Urinary bladder (tissue), 4 donors: Measurements from ENCODE around the gene MFAP4. TPM values are rescaled to one million over a fixed set of nuclear protein-coding genes. Genes with fewer than 3 reads are reported as not detected.

Experiments
- DNase-seq: peaks from one replicate; pipeline ENCODE4 v3.0.0-alpha.2; 2015; ENCODE audit errors: extremely low spot score
- H3K27ac ChIP-seq: one replicate; pipeline ENCODE4 v1.5.1; 2013; ENCODE audit warnings: low read depth, mild to moderate bottlenecking, moderate library complexity
- H3K36me3 ChIP-seq: one replicate; pipeline ENCODE4 v1.6.1; 2013; ENCODE audit warnings: mild to moderate bottlenecking, moderate library complexity; ENCODE audit not compliant: insufficient read depth
- H3K4me1 ChIP-seq: one replicate; pipeline ENCODE4 v1.6.1; 2013; ENCODE audit warnings: mild to moderate bottlenecking, moderate library complexity; ENCODE audit not compliant: insufficient read depth
- H3K4me3 ChIP-seq: one replicate; pipeline ENCODE4 v1.5.1; 2013; ENCODE audit warnings: low read depth, low read length
- WGBS: extraction: QIAGEN DNeasy Blood & Tissue Kit; methylation state at CpG from one replicate; pipeline ENCODE4 v1.1.7; 2013; 5-methylcytosine and 5-hydroxymethylcytosine counted together
- polyA plus RNA-seq: library from polyadenylated mRNA; stranded (reverse); fragments of 200-250 nt; gene quantifications from one replicate; pipeline ENCODE4 v1.2.3, GENCODE V29; 2013
- small RNA-seq: library from RNA; depleted of rRNA; stranded (forward); fragments of <200 nt; gene quantifications from one replicate; pipeline ENCODE3, GENCODE V24; 2014
- total RNA-seq: library from RNA; depleted of rRNA; stranded (reverse); fragments of >200 nt; gene quantifications from one replicate; pipeline ENCODE4 v1.2.3, GENCODE V29; 2014
- donor health status: healthy with polysubstance abuse.
- donor health status: healthy.

The MFAP4 gene
- total and polyA plus RNA-seq, 2 donors: 123 to 1,046 TPM

DNA sequence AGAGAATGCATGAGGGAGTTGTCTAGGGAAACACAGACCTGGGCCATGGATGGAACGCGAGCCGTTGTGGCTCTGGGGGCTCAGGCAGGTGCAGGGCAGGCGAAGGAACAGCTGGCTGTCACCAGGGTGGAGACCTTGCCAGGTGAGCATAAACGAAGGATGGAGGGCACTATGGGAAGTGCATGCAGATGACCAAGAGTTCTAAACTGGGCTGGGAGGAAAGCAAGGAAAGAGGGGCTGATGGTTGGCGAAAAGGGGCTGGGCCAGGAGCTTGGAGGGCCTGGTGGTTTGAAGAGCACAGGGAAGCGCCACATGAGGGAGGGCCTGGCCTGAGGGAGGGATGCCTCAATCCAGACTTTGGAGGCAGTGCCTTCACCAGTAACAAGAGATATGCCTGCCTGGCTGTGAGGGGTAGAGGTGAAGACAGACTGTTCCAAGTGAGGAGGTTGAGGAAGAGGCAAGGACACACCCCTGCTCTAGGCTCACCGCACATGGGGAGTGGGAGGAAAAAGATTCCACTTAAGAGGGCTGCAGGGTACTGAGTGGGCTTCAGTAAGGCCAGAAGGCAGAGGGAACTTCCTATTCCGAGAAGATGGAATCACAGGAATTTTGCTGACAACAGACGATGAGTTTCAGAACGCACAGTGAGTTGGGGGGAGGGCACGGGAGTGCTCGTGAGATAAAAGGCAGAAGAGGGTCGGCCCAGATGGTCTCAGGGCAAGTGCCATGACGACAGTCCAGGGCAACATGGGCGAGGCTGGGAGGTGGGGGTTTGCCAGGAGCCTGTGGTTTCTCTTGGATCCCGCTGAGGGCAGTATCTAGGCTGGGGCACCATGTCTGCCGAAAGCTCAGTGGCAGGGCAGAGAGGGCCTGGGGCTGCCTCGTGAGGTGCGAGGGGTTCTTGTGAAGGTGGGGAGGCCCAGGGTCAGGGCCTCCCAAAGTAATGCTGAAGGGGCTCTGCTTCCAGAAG lies 45.1 kb downstream of the MFAP4 start:
- H3K36me3 ChIP-seq: no peaks in the 10 kb centered on the region
- WGBS: 49% methylated on average over 20 of the region's 20 CpGs

DNA sequence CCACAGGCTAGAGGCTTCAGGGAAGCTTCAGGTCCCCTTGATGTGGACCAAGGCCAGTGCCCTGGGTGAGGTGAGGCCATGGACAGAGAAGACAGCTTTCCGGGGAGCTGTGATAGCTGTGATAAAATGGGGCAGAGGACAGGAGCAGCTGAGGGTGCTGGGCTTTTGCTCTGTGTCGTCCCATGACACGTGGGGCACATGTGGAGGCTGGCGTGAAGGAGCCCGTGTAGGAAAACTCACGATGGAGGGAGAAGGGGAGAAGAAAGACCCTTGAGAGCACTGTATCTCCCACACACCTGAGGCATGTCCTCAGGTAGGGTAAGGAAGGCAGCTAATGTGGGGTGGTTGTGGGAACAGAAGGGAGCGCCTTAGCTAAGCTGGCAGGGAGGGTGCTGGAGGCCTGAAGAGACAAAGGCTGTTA lies 45.8 kb downstream of the MFAP4 start:
- Histone ChIP-seq H3K4me3 (no peak overlapping the region), H3K4me1 (no peaks in the 10 kb centered on the region), H3K36me3 (peaks cover 1% of the 10 kb centered on the region), H3K27ac (no peak overlapping the region)
- DNase-seq: no peak
- 67% methylated on average over 7 of the region's 7 CpGs for WGBS

More for the DNA sequence above, 45.1 kb downstream of the MFAP4 start:
- Histone ChIP-seq H3K4me3 (no peak overlapping the region), H3K27ac (no peak overlapping the region), H3K4me1 (no peaks in the 10 kb centered on the region)
- no peak for DNase-seq

DNA sequence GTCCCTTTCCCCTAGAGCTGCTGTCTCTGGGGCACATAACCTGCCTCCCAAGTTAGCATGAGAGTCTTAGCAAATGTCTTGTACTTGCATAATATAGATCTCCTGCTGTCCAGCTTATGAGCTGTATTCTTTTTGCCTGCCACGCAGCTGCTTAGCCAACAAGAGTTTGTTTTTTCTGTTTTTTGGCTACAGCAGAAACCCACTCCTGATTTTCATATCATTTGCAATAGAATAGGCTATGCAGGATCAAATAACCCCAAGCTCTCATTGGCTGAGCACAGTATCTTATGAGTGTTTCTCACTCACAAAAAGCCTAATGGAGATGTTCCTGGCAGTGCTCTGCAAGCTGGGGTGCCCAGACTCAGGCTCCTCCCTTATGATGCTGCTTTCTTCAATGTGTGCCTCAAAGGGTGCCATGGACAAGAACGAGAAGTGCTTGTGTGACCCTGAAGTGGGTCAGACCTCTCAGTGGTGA lies 47.6 kb downstream of the MFAP4 start:
- no peak for DNase-seq
- Histone ChIP-seq H3K27ac (no peak overlapping the region), H3K4me1 (no peaks in the 10 kb centered on the region), H3K36me3 (peaks cover 1% of the 10 kb centered on the region), H3K4me3 (no peak overlapping the region)
- 53% methylated on average over 2 of the region's 2 CpGs for WGBS

DNA sequence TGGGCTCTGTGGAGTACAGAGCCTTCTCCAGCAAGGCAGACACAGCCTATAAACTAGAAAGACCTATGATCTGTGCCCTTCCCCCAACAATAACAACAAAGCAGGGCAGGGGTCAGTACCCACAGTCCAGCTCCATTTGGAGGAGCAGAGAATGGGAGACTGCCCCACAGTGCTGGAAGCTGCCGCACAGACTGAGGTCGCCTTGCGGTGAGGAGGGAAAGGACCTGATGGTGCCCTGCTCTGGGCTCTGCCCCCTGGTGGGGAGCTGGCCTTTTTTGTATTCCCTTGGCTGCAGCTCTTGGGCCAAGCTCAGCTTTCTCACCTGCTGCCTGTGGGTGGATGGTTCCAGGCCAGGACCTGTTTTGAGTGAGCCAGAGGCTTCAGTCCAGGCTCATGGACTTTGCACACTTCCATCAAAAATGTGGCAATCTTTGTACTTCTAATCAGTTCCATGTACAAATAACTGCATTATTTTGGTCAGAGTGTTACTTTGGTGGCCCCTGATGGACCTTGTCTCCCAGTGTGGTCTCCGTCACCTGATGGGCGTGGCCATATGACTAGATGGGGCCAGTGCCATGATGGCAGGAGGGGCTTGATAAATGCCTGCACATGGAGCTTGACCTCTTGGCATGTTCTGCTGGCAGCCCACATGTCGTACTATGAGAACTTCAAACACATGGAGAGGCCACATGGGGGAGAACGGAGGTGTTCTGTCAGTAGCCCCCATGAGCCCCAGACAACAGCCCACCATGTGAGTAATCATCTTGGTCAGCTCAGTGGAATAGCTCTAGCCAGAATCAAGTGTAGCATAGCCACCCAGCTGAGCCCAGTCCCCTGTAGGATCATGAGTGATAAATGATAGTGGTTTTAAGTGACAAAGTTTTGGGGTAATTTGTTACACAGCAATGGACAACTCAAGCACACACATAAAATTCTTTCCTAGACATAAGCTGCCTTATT lies 48.7 kb downstream of the MFAP4 start:
- H3K36me3 ChIP-seq: peaks cover 1% of the 10 kb centered on the region
- no peaks in the 10 kb centered on the region for H3K4me1 ChIP-seq
- 85% methylated on average over 7 of the region's 7 CpGs for WGBS
- no peak for DNase-seq
- H3K4me3 ChIP-seq: no peak overlapping the region
- no peak overlapping the region for H3K27ac ChIP-seq

DNA sequence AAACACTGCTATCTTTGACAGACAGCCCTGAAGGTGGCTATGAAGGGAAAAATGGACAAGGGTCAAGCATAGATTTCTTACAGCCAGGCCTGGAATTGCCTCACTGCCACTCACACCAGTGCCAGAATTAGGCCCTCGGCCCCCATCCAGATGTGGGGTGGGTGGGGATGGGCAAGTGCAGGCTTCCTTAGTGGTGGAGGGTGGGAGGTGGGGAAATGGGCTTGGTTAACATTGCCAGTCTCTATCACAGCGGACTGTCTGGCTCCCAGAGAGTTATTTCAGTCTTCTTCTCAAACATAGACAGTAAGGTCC lies 49.3 kb downstream of the MFAP4 start:
- H3K27ac ChIP-seq: no peak overlapping the region
- no peak for DNase-seq
- WGBS: 64% methylated on average over 2 of the region's 2 CpGs

DNA sequence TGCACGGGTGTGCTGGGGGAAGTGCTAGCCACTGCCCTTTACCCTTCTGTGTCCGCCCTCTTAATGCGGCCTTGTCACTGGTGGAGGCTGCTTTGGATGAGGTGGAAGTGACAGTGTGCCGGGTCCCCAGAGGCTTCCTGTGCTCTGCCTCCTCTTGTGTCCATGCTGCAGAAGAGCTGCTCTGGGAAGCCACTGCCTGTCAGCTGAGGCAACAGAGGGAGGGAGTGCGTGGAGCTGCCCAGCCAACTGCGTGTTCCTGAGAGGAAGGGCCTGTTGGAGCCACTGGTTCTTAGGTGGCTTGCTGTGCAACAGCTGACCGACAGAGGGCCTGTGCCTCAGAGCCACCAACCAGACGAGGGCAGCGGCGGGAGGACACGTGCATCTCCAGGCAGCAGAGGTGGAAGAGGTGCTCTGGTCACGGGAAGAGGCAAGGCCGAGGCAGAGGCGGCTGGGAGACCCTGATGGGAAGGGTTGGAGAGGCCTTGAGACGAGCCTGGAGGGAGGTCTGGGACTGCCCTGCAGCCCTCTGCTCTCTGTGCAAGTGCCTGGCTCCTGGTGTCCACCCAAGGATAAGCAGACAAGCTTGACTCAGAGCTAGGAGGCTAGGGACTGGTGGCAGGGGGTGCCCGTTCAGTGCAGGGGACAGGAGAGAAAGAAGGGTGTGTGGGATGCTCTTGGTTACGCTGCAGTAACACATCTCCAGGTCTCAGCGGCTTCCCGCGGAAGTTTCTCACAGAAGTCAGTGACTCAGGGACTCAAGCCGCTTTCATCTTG lies 49.9 kb downstream of the MFAP4 start:
- H3K36me3 ChIP-seq: peaks cover 1% of the 10 kb centered on the region
- no peaks in the 10 kb centered on the region for H3K4me1 ChIP-seq
- H3K27ac ChIP-seq: no peak overlapping the region
- H3K4me3 ChIP-seq: no peak overlapping the region
- DNase-seq: no peak
- 69% methylated on average over 21 of the region's 21 CpGs for WGBS

More for the DNA sequence above, 49.3 kb downstream of the MFAP4 start:
- Histone ChIP-seq H3K4me1 (no peaks in the 10 kb centered on the region), H3K4me3 (no peak overlapping the region), H3K36me3 (peaks cover 1% of the 10 kb centered on the region)

DNA sequence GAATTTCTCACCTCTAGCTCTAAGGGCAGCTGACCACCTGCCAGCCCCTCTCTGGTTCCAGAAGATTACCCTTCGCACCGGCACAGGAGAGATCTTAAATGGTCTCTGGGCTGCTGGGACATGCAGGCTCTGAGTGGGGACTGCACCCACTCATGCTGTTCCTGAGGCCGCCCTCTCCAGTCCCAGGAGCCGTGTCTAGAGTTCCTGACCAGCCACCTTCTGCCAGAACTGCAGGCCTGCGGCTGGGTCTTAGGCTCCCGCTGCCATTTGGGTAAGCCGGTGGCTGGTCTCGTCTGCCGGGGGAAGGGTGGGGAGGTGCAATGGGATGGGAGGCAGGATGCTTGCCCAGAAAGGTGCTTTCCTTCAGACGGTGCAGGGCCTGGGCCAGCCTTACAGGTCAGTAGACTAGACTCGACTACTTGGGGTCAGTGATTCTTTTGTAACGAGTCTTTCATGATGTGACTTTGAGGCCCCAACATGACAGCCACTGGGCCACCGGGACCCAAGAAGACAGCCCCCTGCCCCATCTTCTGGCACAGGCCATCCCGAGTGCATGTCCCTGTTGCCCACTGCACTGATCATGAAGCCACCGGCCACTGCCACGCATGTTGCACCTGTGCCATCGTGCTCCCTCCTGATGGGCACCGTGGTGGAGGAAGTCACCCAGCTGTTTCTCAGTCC lies 50.9 kb downstream of the MFAP4 start:
- Histone ChIP-seq H3K36me3 (peaks cover 1% of the 10 kb centered on the region), H3K4me3 (no peak overlapping the region), H3K27ac (no peak overlapping the region), H3K4me1 (no peaks in the 10 kb centered on the region)
- 86% methylated on average over 18 of the region's 18 CpGs for WGBS
- no peak for DNase-seq

DNA sequence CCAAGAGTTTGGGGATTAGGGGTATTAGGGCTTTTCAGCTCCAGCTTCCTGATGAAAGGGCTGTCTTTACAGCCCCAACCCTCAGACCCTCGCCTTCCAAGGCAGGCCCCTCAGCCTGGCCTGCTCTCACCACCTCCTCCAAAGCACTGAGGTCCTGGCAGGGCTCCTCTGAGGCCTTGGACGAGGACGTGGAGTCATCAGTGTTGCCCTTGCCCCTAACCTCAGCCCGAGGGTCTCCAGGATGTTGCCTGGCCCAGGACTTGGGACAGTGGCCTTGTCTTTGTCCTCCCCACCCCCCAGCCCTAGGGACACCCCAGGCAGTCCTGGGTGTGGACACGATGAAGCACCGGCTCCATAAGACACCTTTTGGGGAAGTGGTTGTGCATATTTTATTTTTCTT lies 52.7 kb downstream of the MFAP4 start:
- no peak overlapping the region for H3K27ac ChIP-seq
- no peaks in the 10 kb centered on the region for H3K4me1 ChIP-seq
- 81% methylated on average over 6 of the region's 6 CpGs for WGBS
- DNase-seq: no peak
- H3K4me3 ChIP-seq: no peak overlapping the region
- peaks cover 1% of the 10 kb centered on the region for H3K36me3 ChIP-seq

DNA sequence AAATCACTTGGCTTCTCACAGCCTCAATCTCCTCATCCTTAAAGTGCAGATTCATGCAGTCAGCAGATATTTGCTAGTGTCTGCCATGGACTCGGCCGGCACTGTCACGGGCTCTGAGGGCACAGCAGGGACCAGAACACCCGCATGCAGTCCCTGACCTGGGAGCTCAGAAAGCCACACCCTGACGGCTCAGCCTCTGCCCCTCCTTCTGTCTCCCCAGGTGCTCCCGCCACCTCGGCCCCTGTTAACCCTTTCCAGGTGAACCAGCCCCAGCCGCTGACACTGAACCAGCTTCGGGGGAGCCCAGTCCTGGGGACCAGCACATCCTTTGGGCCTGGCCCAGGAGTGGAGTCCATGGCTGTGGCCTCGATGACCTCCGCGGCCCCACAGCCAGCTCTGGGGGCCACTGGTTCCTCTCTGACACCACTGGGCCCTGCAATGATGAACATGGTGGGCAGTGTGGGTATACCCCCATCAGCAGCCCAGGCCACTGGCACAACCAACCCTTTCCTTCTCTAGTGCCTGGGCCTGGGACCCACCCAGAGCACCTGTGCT lies 53.2 kb downstream of the MFAP4 start:
- WGBS: 89% methylated on average over 12 of the region's 12 CpGs
- DNase-seq: no peak
- no peak overlapping the region for H3K27ac ChIP-seq
- H3K36me3 ChIP-seq: peaks cover 1% of the 10 kb centered on the region
- no peaks in the 10 kb centered on the region for H3K4me1 ChIP-seq
- H3K4me3 ChIP-seq: no peak overlapping the region

Small RNAs within 50 kb of the gene (small RNA-seq; reads per million reads assigned to genes)
- gene MIR1180: 12.8 reads per million, percentile 94 among the genes with 10 or more reads in this experiment
- not detected for gene RF00537

Other genes with a start within 250 kb of the MFAP4 start
- 40.3 TPM for gene EPN2, start 149.8 kb downstream of the MFAP4 start, total RNA-seq
- gene EPN2, start 149.8 kb downstream of the MFAP4 start, polyA plus RNA-seq: 46.2 TPM
- 14.5 TPM for gene B9D1, start 24.5 kb downstream of the MFAP4 start, total RNA-seq
- 14.4 TPM for gene B9D1, start 24.5 kb downstream of the MFAP4 start, polyA plus RNA-seq
- 15.8 TPM for gene MAPK7, start 8.7 kb downstream of the MFAP4 start, total RNA-seq
- 32.8 TPM for gene MAPK7, start 8.7 kb downstream of the MFAP4 start, polyA plus RNA-seq
- gene RNF112, start 24.0 kb upstream of the MFAP4 start, total RNA-seq: 3.1 TPM
- 17.4 TPM for gene RNF112, start 24.0 kb upstream of the MFAP4 start, polyA plus RNA-seq
- 0.53 TPM for gene SLC47A1, start 146.7 kb upstream of the MFAP4 start, total RNA-seq
- 1.6 TPM for gene SLC47A1, start 146.7 kb upstream of the MFAP4 start, polyA plus RNA-seq